HG02571 (cell line): ENCODE data around the gene SLC25A21.

ENCODE experiments used
- ATAC-seq: cut with Tn5 transposase; IDR thresholded peaks from one replicate; pipeline ENCODE4 v1.9.1; 2021; ENCODE audit warnings: mild to moderate bottlenecking, moderate library complexity; ENCODE audit not compliant: unreplicated experiment

The SLC25A21 gene

GRCh38 chr14:37051153-37051552 lies 121.3 kb downstream of the SLC25A21 start:
- no peak for ATAC-seq

- ATAC-seq, result no peak
Measured at GRCh38 chr14:37048666-37049071, 123.7 kb downstream of the SLC25A21 start.

GRCh38 chr14:37047996-37048395 lies 124.4 kb downstream of the SLC25A21 start:
- ATAC-seq, result no peak

- ATAC-seq, result no peak
Measured at GRCh38 chr14:37047226-37047625, 125.2 kb downstream of the SLC25A21 start.

GRCh38 chr14:37046815-37047214 lies 125.6 kb downstream of the SLC25A21 start:
- no peak for ATAC-seq

GRCh38 chr14:37045340-37046061 lies 126.9 kb downstream of the SLC25A21 start:
- no peak for ATAC-seq

- ATAC-seq, result no peak
Measured at GRCh38 chr14:37037636-37038387, 134.6 kb downstream of the SLC25A21 start.

- no peak for ATAC-seq
Measured at GRCh38 chr14:37036669-37037341, 135.6 kb downstream of the SLC25A21 start.

- no peak for ATAC-seq
Measured at GRCh38 chr14:37035401-37035800, 137.0 kb downstream of the SLC25A21 start.

GRCh38 chr14:37034410-37035285 lies 137.8 kb downstream of the SLC25A21 start:
- no peak for ATAC-seq

- no peak for ATAC-seq
Measured at GRCh38 chr14:37032863-37033262, 139.5 kb downstream of the SLC25A21 start.

- no peak for ATAC-seq
Measured at GRCh38 chr14:37027188-37027824, 145.1 kb downstream of the SLC25A21 start.

- ATAC-seq, result no peak
Measured at GRCh38 chr14:37023875-37024565, 148.4 kb downstream of the SLC25A21 start.

GRCh38 chr14:37021390-37021789 lies 151.0 kb downstream of the SLC25A21 start:
- ATAC-seq, result no peak

- ATAC-seq, result no peak
Measured at GRCh38 chr14:37019488-37019887, 152.9 kb downstream of the SLC25A21 start.

- no peak for ATAC-seq
Measured at GRCh38 chr14:37018571-37019240, 153.7 kb downstream of the SLC25A21 start.

- ATAC-seq, result no peak
Measured at GRCh38 chr14:37013078-37013477, 159.3 kb downstream of the SLC25A21 start.

GRCh38 chr14:36998686-36999085 lies 173.7 kb downstream of the SLC25A21 start:
- no peak for ATAC-seq

- ATAC-seq, result no peak
Measured at GRCh38 chr14:36997843-36998242, 174.6 kb downstream of the SLC25A21 start.
